ENCODE results near the gene METTL27. TPM values are rescaled to one million over a fixed set of nuclear protein-coding genes. Genes with fewer than 3 reads are reported as not detected.

Gene METTL27
- total RNA-seq, 4 donors from 2014 or later: 0.93 to 7.8 (median 3.5) TPM

DNA sequence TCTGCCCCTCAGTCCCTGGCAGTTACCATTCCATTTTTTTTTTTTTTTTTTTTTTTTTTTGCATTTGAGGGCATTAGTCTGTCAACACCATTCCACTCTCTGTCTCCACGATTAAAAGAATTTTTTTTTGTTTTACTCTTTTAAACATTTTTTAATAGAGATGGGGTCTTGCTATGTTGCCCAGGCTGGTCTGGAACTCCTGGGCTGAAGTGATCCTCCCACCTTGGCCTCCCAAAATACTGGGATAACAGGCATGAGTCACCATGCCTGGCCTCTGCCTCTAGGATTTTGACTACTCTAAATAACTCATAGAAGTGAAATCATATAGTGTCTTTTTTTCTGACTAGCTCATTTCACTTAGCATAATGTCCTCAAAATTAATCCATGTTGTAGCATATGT lies 55.7 kb downstream of the METTL27 start:
- ATAC-seq: no peak
- no peaks in the 10 kb centered on the region for H3K27me3 ChIP-seq
- TF ChIP-seq POLR2A (IDR thresholded peaks at IDR 0.05) (no peak), EP300 (IDR thresholded peaks at IDR 0.05) (no peak), POLR2AphosphoS5 (IDR thresholded peaks at IDR 0.05) (no peak)
- TF ChIP-seq, protein P1, sequence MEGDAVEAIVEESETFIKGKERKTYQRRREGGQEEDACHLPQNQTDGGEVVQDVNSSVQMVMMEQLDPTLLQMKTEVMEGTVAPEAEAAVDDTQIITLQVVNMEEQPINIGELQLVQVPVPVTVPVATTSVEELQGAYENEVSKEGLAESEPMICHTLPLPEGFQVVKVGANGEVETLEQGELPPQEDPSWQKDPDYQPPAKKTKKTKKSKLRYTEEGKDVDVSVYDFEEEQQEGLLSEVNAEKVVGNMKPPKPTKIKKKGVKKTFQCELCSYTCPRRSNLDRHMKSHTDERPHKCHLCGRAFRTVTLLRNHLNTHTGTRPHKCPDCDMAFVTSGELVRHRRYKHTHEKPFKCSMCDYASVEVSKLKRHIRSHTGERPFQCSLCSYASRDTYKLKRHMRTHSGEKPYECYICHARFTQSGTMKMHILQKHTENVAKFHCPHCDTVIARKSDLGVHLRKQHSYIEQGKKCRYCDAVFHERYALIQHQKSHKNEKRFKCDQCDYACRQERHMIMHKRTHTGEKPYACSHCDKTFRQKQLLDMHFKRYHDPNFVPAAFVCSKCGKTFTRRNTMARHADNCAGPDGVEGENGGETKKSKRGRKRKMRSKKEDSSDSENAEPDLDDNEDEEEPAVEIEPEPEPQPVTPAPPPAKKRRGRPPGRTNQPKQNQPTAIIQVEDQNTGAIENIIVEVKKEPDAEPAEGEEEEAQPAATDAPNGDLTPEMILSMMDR (IDR thresholded peaks at IDR 0.05): no peak
- 75 to 83% methylated on average over 1 of the region's 1 CpG for WGBS, 2 donors (ENCODE audit: low coverage in 1 of 2)
- H3K4me3 ChIP-seq: no peak overlapping the region
- H3K9me3 ChIP-seq: no peaks in the 10 kb centered on the region
- H3K36me3 ChIP-seq: no peaks in the 10 kb centered on the region
- no peak overlapping the region for H3K27ac ChIP-seq
- H3K4me1 ChIP-seq: no peaks in the 10 kb centered on the region

Other genes starting within 250 kb of the METTL27 start
- gene MLXIPL, start 218.0 kb downstream of the METTL27 start, total RNA-seq: 10 to 100 TPM in 3 of 4 donors, 1 to 10 TPM in 1; 7.7 to 56.2 (median 17.5) TPM
- gene VPS37D, start 174.7 kb downstream of the METTL27 start, total RNA-seq: 1 to 10 TPM; 2.6 to 7.0 (median 3.2) TPM
- 1 to 10 TPM; 2.3 to 9.3 (median 5.3) TPM for gene DNAJC30, start 159.1 kb downstream of the METTL27 start, total RNA-seq
- gene BUD23, start 158.9 kb downstream of the METTL27 start, total RNA-seq: 10 to 100 TPM; 41.5 to 65.0 (median 45.3) TPM
- gene STX1A, start 122.8 kb downstream of the METTL27 start, total RNA-seq: 10 to 100 TPM in 3 of 4 donors, 1 to 10 TPM in 1; 9.6 to 24.0 (median 15.2) TPM
- gene ABHD11, start 103.7 kb downstream of the METTL27 start, total RNA-seq: 1 to 10 TPM; 5.6 to 8.5 (median 6.6) TPM
- 1 to 10 TPM in 1 of 4 donors, not detected in 3; 5.9 TPM for gene CLDN3, start 72.2 kb downstream of the METTL27 start, total RNA-seq
- 10 to 100 TPM in 1 of 4 donors, under 1 TPM in 3; 0.54 to 16.8 (median 0.79) TPM for gene CLDN4, start 11.5 kb downstream of the METTL27 start, total RNA-seq
- gene TMEM270, start 18.6 kb upstream of the METTL27 start, total RNA-seq: not detected
- 100 to 1,000 TPM; 316 to 703 (median 441) TPM for gene ELN, start 185.7 kb upstream of the METTL27 start, total RNA-seq
- 10 to 100 TPM in 3 of 4 donors, 1 to 10 TPM in 1; 7.2 to 20.6 (median 13.2) TPM for gene LIMK1, start 241.3 kb upstream of the METTL27 start, total RNA-seq

Data from gastroesophageal sphincter (tissue), 4 donors.